ENCODE measurements around the gene ALDH4A1. TPM values are rescaled to one million over a fixed set of nuclear protein-coding genes. Genes with fewer than 3 reads are reported as not detected.
"Not testable (repeated sequence)": the region's sequence is repeated elsewhere in the genome, so short reads cannot be mapped to it uniquely, and the experiment has no call there.

The ALDH4A1 gene
- total RNA-seq, 1 donor from 2014 or later = 13.8 TPM

- TF ChIP-seq EZH2 (IDR thresholded peaks at IDR 0.05; ENCODE audit: insufficient read depth, low read length) = no peak
- TF ChIP-seq, protein P1, sequence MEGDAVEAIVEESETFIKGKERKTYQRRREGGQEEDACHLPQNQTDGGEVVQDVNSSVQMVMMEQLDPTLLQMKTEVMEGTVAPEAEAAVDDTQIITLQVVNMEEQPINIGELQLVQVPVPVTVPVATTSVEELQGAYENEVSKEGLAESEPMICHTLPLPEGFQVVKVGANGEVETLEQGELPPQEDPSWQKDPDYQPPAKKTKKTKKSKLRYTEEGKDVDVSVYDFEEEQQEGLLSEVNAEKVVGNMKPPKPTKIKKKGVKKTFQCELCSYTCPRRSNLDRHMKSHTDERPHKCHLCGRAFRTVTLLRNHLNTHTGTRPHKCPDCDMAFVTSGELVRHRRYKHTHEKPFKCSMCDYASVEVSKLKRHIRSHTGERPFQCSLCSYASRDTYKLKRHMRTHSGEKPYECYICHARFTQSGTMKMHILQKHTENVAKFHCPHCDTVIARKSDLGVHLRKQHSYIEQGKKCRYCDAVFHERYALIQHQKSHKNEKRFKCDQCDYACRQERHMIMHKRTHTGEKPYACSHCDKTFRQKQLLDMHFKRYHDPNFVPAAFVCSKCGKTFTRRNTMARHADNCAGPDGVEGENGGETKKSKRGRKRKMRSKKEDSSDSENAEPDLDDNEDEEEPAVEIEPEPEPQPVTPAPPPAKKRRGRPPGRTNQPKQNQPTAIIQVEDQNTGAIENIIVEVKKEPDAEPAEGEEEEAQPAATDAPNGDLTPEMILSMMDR (IDR thresholded peaks at IDR 0.05; ENCODE audit: insufficient read depth, low read depth, low read length) = no peak
- H3K27ac Mint-ChIP-seq (ENCODE audit: unreplicated experiment) = no peak overlapping the region
- DNase-seq (ENCODE audit: low read depth) = no peak
- H4K20me1 ChIP-seq (ENCODE audit: insufficient read depth, low read length) = no peaks in the 10 kb centered on the region
- no peak overlapping the region for H3K4me3 ChIP-seq (ENCODE audit: insufficient read depth, low read depth, low read length)
- H3K4me2 ChIP-seq (ENCODE audit: low read length) = no peak overlapping the region
- no peaks in the 10 kb centered on the region for H3K36me3 ChIP-seq (ENCODE audit: insufficient read depth, low read length)
- H3K4me1 Mint-ChIP-seq (ENCODE audit: low read depth, unreplicated experiment) = no peaks in the 10 kb centered on the region
- H2AFZ ChIP-seq (ENCODE audit: low read depth, low read length) = no peak overlapping the region
- no peak for FAIRE-seq
- no peaks in the 10 kb centered on the region for H3K4me1 ChIP-seq (ENCODE audit: insufficient read depth, low read length)
- H3K27ac ChIP-seq (ENCODE audit: low read depth, low read length) = no peak overlapping the region
- H3K27me3 Mint-ChIP-seq (ENCODE audit: low read depth, unreplicated experiment) = peaks cover 60% of the 10 kb centered on the region
- peaks cover 7% of the 10 kb centered on the region for H3K27me3 ChIP-seq (ENCODE audit: insufficient read depth, low read length)
- H3K4me3 Mint-ChIP-seq (ENCODE audit: unreplicated experiment) = no peak overlapping the region
- no peaks in the 10 kb centered on the region for H3K36me3 Mint-ChIP-seq (ENCODE audit: low read depth, unreplicated experiment)
- H3K9me3 Mint-ChIP-seq (ENCODE audit: unreplicated experiment) = peaks cover 12% of the 10 kb centered on the region
- no peaks in the 10 kb centered on the region for H3K79me2 ChIP-seq (ENCODE audit: insufficient read depth, low read length)
- no peak overlapping the region for H3K9ac ChIP-seq (ENCODE audit: low read length)
- H3K9me3 ChIP-seq (ENCODE audit: insufficient read depth, low read depth, low read length) = no peaks in the 10 kb centered on the region
These were observed 62.2 kb downstream of the ALDH4A1 start for GRCh38 chr1:18840145-18840544.

- H3K4me3 Mint-ChIP-seq (ENCODE audit: unreplicated experiment) = no peak overlapping the region
- H3K79me2 ChIP-seq (ENCODE audit: insufficient read depth, low read length) = no peaks in the 10 kb centered on the region
- no peak overlapping the region for H3K27ac Mint-ChIP-seq (ENCODE audit: unreplicated experiment)
- H3K27me3 ChIP-seq (ENCODE audit: insufficient read depth, low read length) = peaks cover 7% of the 10 kb centered on the region
- H3K9ac ChIP-seq (ENCODE audit: low read length) = no peak overlapping the region
- H3K36me3 ChIP-seq (ENCODE audit: insufficient read depth, low read length) = no peaks in the 10 kb centered on the region
- no peak overlapping the region for H3K4me2 ChIP-seq (ENCODE audit: low read length)
- H3K27me3 Mint-ChIP-seq (ENCODE audit: low read depth, unreplicated experiment) = peaks cover 46% of the 10 kb centered on the region
- H3K4me1 Mint-ChIP-seq (ENCODE audit: low read depth, unreplicated experiment) = no peaks in the 10 kb centered on the region
- no peaks in the 10 kb centered on the region for H3K36me3 Mint-ChIP-seq (ENCODE audit: low read depth, unreplicated experiment)
- H3K4me3 ChIP-seq (ENCODE audit: insufficient read depth, low read depth, low read length) = no peak overlapping the region
- no peak for FAIRE-seq
- H3K4me1 ChIP-seq (ENCODE audit: insufficient read depth, low read length) = no peaks in the 10 kb centered on the region
- no peak for DNase-seq (ENCODE audit: low read depth)
- H2AFZ ChIP-seq (ENCODE audit: low read depth, low read length) = no peak overlapping the region
- H3K27ac ChIP-seq (ENCODE audit: low read depth, low read length) = no peak overlapping the region
- no peak for TF ChIP-seq EZH2 (IDR thresholded peaks at IDR 0.05; ENCODE audit: insufficient read depth, low read length)
- TF ChIP-seq, protein P1 (IDR thresholded peaks at IDR 0.05; ENCODE audit: insufficient read depth, low read depth, low read length) = no peak
- H3K9me3 Mint-ChIP-seq (ENCODE audit: unreplicated experiment) = peaks cover 5% of the 10 kb centered on the region
- H4K20me1 ChIP-seq (ENCODE audit: insufficient read depth, low read length) = no peaks in the 10 kb centered on the region
- no peaks in the 10 kb centered on the region for H3K9me3 ChIP-seq (ENCODE audit: insufficient read depth, low read depth, low read length)
These were observed 65.7 kb downstream of the ALDH4A1 start for GRCh38 chr1:18836654-18837053.

GRCh38 chr1:18832319-18832718, 70.0 kb downstream of the ALDH4A1 start:
- not testable (repeated sequence) for H3K9ac ChIP-seq (ENCODE audit: low read length); H3K4me2 ChIP-seq (ENCODE audit: low read length); H3K4me3 ChIP-seq (ENCODE audit: insufficient read depth, low read depth, low read length); H3K9me3 Mint-ChIP-seq (ENCODE audit: unreplicated experiment); H2AFZ ChIP-seq (ENCODE audit: low read depth, low read length); H4K20me1 ChIP-seq (ENCODE audit: insufficient read depth, low read length); H3K79me2 ChIP-seq (ENCODE audit: insufficient read depth, low read length); H3K27ac ChIP-seq (ENCODE audit: low read depth, low read length); H3K9me3 ChIP-seq (ENCODE audit: insufficient read depth, low read depth, low read length); DNase-seq (ENCODE audit: low read depth); FAIRE-seq; H3K27me3 ChIP-seq (ENCODE audit: insufficient read depth, low read length); H3K36me3 ChIP-seq (ENCODE audit: insufficient read depth, low read length); H3K4me1 Mint-ChIP-seq (ENCODE audit: low read depth, unreplicated experiment); H3K36me3 Mint-ChIP-seq (ENCODE audit: low read depth, unreplicated experiment); H3K4me3 Mint-ChIP-seq (ENCODE audit: unreplicated experiment); H3K4me1 ChIP-seq (ENCODE audit: insufficient read depth, low read length); H3K27ac Mint-ChIP-seq (ENCODE audit: unreplicated experiment)
- peaks cover 44% of the 10 kb centered on the region for H3K27me3 Mint-ChIP-seq (ENCODE audit: low read depth, unreplicated experiment)

All from astrocyte (in vitro differentiated cells and primary cell).